GM21367 (cell line): ENCODE measurements around the gene AREL1.
A peak's percentile ranks its signal among the peaks of the same experiment; 100 is the strongest.
"Not testable (repeated sequence)": the region's sequence is repeated elsewhere in the genome, so short reads cannot be mapped to it uniquely, and the experiment has no call there.

Source experiments
- ATAC-seq: cut with Tn5 transposase; IDR thresholded peaks from one replicate; pipeline ENCODE4 v1.9.1; 2021; ENCODE audit not compliant: unreplicated experiment

AREL1 gene, protein sequence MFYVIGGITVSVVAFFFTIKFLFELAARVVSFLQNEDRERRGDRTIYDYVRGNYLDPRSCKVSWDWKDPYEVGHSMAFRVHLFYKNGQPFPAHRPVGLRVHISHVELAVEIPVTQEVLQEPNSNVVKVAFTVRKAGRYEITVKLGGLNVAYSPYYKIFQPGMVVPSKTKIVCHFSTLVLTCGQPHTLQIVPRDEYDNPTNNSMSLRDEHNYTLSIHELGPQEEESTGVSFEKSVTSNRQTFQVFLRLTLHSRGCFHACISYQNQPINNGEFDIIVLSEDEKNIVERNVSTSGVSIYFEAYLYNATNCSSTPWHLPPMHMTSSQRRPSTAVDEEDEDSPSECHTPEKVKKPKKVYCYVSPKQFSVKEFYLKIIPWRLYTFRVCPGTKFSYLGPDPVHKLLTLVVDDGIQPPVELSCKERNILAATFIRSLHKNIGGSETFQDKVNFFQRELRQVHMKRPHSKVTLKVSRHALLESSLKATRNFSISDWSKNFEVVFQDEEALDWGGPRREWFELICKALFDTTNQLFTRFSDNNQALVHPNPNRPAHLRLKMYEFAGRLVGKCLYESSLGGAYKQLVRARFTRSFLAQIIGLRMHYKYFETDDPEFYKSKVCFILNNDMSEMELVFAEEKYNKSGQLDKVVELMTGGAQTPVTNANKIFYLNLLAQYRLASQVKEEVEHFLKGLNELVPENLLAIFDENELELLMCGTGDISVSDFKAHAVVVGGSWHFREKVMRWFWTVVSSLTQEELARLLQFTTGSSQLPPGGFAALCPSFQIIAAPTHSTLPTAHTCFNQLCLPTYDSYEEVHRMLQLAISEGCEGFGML

DNA sequence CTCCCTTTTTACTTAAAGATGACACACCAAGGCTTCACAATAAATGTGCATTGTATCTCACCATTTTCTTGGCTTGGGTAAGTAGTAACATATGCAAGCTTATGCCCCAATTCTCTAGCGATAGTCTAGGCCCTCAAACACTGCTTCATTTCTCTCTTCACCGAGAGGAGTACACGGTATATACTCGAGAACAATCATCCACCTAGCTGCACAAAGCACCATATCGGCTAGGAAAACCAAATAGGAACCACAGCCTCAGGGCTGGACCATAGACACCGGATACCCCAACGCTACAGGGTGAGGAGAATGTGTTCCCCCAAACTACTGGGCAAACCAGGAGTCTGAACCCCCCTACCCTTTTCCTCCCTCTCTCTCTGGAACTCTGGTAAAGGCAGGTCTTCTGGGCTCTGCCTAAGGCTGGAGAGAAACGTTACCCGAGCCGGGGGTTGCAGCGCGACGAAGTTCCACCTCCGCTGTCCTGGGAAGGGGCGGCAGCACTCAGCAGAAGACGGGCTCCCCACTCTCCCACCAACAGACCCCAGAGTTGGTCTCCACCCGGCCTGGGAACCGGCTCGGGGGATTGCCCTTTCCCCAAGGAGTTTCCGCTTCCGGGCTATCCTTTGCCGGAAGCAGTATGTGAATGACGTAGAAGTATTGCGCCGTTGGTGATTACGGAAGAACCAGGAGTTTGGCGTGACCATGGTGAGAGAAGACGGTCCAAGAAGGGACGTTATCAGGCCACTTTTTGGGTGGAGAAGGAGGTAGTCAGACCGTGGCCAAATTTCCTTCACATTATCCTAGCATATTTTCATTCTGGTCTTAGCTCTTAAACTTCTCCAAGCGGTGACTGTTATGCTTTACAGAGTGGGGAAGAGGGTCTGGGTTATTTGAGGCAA, at the start of gene AREL1, which contains the start of gene FCF1:
Gene AREL1 (minus strand): TSS at position 582 of the 896 bp plus-strand sequence. CDS start 27,465 bp downstream, outside the sequence.
Gene FCF1 (plus strand): TSS at position 646 of the 896 bp plus-strand sequence. CDS start 54 bp downstream, at position 700.
- peak; percentile 86 for ATAC-seq

DNA sequence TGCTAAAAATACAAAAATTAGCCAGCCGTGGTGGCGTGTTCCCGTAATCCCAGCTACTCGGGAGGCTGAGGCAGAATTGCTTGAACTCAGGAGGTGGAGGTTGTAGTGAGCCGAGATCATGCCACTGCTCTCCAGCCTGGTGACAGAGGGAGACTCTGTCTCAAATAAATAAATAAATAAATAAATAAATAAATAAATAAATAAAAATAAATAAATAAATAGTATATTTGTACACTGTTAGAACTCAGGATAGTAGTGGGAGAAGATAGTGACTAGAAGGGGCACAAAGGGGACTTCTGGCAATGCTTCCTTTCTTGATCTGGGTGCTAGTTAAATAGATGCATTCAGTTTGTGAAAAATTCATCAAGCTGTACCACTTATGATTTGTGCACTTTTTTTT, 45.6 kb upstream of the AREL1 start:
- ATAC-seq = not testable (repeated sequence)

DNA sequence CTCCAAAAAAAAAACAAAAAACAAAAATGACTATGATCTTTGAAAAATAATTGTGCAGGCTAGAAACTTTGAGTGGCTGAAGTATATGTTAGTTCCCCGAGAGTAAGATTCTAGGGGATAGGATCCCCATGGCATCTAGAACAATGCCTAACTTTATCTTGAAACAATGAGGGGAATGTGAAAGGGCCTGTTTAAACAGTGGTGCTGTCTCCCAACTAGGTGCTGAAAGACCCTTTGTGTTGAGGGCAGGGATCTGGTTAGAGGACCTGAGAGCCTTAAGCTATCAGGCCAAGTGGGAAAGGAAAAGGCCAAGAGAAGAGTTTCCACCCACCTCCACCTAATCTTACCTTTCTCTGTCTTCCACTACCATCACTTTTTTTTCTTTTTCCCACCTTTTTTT, 43.4 kb upstream of the AREL1 start:
- no peak for ATAC-seq

DNA sequence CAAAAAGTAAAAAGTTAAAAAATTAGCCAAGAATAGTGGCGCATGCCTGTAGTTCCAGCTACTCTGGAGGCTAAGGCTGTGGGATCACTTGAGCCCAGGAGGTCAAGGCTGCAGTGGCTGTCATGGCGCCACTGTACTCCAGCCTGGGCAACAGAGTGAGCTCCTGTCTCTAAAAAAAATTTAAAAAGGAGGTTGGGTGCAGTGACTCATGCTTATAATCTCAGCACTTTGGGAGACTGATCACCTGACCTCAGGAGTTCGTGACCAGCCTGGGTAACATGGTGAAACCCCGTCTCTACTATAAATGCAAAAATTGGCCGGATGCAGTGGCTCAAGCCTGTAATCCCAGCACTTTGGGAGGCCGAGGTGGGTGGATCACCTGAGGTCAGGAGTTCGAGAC, 42.0 kb upstream of the AREL1 start:
- ATAC-seq = no peak

DNA sequence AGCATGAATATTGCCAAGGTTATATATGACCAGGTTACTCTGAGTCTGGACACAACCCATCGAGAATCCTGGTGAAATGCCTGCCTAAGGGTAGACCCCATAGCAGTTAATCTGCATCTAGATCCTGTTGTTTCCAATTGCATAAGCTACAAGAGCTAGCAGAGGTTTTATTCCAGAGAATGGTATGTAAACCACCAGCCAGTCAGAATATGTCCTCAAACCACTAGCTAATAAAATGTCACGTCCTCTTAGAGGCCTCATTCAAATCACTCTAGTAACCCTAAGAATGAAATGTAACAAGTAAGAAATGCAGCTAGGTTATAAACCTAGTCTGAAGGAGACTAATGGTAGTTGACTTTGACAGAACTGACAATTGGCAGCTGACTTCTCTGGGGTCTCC, 41.3 kb upstream of the AREL1 start:
- no peak for ATAC-seq

DNA sequence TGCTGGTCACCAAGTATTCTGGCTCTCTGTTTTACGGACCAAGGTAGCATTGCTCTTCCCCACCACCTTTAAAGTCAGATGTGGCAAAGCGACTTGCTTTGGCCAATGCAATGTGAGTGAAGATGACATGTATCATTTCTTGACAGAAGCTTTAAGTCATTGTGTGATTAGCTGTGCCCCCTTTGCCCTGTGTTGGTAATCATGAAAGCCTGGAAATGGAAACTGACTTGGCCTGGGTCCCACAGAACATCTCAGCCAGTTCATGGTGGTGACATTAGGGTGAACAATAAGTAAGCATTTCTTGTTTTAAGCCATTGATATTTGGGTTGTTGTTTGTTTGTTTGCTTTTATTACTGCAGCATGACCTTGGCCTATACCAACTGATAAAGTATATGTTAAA, 34.4 kb upstream of the AREL1 start:
- no peak for ATAC-seq

DNA sequence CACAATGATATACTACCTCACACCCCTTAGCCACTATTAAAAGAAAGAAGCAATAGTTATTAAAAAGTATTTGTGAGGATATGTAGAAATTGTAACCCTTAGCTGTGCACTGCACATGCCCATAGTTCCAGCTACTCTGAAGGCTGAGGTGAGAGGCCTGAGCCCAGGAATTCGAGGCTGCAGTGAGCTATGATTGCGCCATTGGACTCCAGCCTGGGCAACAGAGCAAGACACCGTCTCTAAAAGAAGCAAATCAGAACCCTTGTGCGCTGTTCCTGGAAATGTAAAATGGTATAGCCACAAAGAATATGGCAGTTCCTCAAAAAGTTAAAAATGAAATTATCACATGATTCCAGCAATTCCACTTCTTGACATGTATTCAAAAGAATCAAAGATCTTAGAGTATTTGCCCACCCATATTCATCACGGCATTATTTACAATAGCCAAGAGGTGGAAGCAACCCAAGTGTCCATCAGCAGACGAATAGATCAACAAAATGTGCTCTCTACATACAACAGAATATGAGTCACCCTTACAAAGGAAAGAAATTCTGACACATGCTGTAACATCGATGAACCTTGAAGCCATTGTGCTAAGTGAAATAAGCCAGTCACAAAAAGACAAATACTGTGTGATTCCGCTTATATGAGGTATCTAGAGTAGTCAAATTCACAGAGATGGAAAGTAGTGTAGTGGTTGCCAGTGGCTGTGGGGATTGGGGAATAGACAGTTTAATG, 26.6 kb upstream of the AREL1 start:
- ATAC-seq = no peak

DNA sequence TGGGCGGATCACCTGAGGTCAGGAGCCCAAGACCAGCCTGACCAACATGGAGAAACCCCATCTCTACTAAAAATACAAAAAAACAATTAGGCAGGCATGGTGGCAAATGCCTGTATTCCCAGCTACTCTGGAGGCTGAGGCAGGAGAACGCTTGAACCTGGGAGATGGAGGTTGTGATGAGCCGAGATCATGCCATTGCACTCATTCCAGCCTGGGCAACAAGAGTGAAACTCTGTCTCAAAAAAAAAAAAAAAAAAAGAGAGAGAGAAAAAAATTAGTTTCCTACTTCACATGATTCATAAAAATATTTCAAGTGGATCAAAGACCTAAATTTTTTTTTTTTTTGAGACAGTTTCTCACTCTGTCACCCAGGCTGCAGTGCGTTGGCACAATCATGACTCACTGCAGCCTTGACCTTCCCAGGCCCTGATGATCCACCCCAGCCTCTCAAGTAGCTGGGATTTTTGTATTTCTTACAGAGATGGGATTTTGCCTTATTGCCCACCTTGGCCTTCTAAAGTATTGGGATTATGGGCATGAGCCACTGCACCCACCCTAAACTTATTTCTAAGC, 25.0 kb upstream of the AREL1 start:
- no peak for ATAC-seq

DNA sequence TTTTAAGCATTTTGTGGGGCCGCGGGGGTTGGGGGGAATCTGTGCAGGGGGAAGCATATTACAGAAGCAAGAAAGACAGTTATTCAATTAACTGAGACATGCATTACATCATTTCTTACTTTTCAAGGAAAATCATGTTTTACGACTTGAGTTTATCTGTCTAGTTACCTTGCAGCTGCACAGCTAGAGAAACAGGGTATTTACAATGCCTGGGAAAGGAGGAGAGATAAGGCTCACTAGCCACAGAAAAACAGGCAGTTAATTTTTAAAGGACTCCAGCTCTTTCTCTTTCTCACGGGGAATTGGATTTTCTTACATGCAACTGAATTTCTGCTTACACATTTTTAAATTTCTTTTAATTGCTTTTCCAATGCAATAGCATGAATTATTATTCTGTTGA, 22.2 kb upstream of the AREL1 start:
- ATAC-seq = no peak

DNA sequence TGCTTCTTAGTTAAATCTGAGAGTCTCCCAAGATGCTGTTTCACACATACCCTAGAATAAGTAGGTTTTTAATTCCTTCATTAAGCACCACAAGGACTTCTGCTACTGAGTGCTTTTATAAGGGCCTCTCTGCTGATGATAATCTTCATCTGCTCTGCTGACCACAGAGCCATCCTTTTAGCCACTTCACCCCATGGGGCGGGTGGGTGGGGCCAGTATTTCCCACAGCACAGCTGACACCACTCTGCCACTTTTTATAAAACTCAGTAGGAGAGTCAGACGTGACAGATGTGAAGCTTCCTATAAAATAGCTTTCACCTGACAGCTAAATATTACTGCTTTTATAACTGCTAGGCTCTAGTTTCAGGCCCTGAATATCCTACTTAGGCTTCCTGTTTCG, 20.3 kb upstream of the AREL1 start:
- ATAC-seq = no peak

DNA sequence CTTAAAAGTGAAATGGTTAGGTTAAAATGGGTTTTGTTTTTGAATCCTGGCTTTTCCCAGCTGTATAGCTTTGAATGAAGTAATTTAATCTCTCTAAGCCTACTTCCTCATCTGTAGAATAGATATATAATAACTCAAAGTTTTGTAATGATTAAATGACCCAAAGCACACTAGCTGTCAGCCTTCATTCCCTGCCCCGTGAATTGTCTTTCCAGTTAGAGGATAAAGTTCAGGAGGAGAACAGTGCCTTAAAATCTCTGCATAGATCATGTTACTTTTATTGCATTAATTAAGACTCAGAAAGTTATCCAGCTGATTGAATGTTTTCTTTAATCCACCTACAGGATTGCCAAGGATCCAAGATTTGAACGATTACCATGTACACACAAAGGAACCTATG, 19.5 kb upstream of the AREL1 start:
- ATAC-seq = no peak

DNA sequence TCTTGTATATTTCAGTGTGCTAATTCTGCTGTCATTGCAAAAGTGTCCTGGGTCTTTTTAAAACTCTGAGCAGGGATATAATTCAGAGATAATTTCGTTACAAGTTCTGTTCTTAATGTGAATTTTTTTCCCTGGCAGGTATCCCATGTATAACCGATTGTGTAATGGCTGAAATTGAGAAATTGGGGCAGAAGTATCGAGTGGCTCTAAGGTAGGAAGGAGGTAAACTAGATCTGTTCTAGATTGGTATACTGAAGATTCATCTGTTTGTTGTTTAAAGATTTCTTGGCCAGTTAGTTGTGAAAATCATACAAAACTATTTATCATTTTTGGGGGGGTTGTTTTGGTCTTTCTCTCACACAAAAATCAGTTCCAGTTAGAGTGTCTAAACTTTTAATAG, 10.3 kb upstream of the AREL1 start:
- no peak for ATAC-seq

DNA sequence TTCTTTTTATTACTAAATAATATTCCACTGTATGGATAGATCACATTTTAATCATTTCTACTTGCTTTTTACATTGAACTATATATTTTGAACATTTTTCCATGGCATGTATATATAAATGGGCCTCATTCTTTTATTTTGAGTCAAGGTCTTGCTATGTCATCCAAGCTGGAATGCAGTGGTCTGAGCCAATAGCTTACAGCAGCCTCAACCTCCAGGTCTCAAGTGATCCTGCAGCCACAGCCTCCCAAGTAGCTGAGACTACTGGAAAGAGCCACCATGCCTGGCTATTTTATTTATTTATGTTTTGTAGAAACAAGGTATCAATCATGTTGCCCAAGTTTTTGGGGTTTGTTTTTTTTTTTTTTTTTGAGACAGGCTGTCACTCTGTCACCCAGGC, 7.6 kb upstream of the AREL1 start:
- ATAC-seq = no peak

DNA sequence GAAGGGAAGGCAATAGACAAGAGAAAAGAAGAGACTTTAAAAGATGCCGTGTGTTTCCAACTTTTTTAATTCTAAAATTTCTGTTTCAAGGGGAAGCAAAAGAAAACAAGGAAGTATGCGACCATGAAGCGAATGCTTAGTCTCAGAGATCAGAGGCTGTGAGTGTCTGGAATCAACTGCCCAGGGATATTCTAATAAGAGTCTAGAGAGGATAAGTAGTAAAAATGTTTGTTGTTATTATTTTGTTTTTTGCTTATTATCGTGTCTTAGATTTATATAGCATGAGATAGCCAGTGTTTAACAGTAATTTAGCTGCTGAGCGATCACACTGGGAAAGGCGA, 485 bp upstream of the AREL1 start:
- no peak for ATAC-seq

DNA sequence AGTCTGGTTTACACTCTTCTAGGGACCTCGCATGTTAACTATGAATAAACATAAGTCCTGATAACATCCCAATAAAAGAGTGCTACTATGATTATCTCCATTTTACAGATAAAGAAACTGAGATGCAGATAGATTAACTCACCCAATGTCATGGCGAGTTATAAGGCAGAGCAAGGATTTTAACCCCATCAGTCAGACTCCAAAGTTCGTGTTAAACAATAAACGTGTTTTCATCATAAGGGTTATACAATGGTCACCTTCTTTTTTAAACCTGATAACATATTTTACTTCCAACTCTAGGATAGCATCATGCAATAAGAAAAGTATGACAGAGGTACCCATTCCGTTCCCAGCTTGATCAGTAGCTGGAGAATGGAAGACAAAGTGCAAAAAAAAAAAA, 1.2 kb downstream of the AREL1 start:
- ATAC-seq = no peak

DNA sequence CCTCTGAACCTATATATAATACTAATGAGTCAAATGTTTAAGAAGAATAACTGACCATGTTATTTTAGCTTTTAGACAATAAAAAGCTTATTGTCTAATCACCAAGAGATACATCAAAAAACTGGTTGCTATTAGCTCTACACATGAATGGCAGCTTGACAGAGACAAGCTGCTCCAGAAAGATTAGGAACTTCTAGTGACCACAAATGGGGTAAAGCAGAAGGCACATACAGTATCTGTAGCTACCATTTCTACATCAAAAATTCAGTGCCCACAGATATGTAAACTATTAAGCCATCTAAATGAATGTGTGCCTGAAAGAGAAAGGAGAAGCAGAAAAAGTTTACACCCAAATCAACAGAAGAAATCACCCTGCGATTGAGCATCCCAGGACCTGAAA, 2.4 kb downstream of the AREL1 start:
- ATAC-seq = no peak

DNA sequence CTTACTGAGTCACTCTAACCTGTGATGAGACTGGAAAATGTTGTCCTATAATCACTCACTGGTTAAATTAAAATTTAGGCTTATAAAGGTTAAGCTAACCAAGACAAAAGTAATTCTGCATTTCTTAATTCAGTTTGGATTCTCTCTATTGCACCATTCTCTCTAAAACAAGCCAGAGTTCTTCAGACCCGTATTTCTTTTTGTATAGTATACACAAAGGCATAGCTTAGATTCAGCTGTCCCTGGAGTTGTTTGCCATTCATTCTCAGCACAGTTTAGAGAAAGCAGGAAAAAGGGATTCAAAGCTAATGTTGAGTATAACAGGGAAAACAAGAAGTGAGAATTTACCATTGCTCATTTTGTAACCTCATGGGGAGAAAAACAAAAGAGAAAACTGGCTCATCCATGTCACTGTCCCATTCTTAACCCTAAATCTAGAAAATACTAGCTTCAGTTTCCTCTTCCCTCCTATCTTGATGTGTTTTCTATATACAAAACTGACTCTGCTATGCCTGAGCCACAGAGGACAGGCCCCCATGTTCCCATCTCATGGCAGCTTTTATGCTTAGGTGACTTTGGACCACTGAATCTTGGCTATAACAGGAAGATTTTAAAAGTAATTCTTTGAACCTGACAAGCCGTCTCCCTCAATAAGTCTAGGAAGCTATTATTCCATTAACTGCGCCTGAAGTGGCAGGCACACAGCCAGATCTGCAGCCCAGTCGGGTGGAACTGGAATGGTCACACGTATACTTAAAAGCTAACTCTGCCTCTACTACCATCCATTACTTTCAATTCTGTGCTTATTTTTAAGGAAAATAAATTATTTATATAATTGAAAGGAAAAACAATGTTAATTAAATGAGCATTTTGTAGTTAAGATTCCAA, 7.0 kb downstream of the AREL1 start:
- ATAC-seq = no peak

DNA sequence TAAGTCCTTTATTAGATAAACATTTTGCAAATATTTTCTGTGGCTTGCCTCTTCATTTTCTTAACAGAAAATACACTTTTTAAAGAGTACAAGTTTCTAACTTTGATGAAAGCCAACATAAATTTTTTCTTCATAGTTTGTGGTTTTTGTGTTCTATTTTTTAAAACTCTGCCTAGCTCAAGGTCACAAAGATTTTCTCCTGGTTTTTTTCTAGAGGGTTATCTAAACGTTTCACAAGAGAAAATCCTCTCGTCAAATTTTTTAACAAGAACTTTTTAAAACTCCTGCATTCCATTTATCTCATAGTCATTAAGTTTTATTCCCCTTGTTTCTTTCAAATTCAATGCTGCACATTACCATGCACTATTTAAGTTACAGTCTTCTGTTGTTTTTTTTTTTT, 8.2 kb downstream of the AREL1 start:
- ATAC-seq = no peak

DNA sequence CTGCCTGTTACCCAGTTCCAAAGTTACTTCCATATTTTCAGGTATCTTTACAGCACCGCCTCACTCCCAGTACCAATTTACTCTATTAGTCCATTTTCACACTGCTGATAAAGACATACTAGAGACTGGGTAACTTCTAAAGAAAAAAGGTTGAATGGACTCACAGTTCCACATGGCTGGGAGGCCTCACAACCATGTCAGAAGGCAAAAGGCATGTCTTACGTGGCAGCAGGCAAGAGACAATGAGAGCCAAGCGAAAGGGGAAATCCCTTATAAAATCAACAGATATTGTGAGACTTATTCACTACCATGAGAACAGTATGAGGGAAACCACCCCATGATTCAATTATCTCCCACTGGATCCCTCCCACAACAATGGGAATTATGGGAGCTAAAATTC, 9.8 kb downstream of the AREL1 start:
- no peak for ATAC-seq
